Measurements from ENCODE around the gene SIGLEC7. TPM values are rescaled to one million over a fixed set of nuclear protein-coding genes. Genes with fewer than 3 reads are reported as not detected.

The SIGLEC7 gene
- polyA plus RNA-seq, 1 donor from 2014 or later: not detected

DNA sequence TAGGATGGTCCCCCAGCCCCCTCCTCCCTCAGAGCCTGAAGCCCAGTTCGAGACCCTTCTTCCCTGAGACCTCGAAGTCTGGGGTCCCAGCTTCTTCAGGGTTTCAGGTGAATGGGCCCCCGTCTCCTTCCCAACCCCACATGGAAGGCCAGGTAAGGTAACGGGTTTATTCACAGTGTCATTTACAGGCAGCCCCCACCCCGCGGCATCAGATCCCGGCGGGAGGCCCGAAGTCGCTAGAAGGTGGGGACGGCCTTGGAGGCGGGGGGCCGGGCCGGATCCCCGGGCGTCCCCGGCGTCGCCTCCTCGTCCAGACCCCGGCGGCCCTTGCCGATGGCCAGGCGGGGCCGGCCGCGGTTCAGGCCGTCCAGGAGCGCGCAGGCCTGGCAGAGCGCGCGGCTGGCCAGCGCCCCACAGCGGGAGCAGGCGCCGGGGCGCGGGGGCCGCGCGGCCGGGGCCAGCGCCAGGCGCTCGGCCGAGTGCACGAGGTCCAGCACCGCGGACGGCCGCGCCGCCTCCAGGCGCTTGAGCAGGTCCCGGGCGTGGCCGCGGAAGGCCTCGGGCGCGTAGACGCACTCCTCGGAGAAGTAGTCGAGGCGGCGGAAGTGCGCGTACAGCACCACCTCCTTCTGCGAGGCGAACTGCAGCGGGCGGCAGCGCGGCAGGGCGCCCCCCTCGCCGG lies 43.6 kb upstream of the SIGLEC7 start:
- no peak overlapping the region for H3K4me3 ChIP-seq (ENCODE audit: low read length)
- no peak for TF ChIP-seq SMC3 (conservative IDR thresholded peaks at IDR 0.05; ENCODE audit: poor library complexity)
- TF ChIP-seq, protein P1, sequence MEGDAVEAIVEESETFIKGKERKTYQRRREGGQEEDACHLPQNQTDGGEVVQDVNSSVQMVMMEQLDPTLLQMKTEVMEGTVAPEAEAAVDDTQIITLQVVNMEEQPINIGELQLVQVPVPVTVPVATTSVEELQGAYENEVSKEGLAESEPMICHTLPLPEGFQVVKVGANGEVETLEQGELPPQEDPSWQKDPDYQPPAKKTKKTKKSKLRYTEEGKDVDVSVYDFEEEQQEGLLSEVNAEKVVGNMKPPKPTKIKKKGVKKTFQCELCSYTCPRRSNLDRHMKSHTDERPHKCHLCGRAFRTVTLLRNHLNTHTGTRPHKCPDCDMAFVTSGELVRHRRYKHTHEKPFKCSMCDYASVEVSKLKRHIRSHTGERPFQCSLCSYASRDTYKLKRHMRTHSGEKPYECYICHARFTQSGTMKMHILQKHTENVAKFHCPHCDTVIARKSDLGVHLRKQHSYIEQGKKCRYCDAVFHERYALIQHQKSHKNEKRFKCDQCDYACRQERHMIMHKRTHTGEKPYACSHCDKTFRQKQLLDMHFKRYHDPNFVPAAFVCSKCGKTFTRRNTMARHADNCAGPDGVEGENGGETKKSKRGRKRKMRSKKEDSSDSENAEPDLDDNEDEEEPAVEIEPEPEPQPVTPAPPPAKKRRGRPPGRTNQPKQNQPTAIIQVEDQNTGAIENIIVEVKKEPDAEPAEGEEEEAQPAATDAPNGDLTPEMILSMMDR (IDR thresholded peaks at IDR 0.05; ENCODE audit: poor library complexity, severe bottlenecking): no peak
- no peak for TF ChIP-seq EP300 (conservative IDR thresholded peaks at IDR 0.05; ENCODE audit: poor library complexity, severe bottlenecking)
- TF ChIP-seq, protein P2, sequence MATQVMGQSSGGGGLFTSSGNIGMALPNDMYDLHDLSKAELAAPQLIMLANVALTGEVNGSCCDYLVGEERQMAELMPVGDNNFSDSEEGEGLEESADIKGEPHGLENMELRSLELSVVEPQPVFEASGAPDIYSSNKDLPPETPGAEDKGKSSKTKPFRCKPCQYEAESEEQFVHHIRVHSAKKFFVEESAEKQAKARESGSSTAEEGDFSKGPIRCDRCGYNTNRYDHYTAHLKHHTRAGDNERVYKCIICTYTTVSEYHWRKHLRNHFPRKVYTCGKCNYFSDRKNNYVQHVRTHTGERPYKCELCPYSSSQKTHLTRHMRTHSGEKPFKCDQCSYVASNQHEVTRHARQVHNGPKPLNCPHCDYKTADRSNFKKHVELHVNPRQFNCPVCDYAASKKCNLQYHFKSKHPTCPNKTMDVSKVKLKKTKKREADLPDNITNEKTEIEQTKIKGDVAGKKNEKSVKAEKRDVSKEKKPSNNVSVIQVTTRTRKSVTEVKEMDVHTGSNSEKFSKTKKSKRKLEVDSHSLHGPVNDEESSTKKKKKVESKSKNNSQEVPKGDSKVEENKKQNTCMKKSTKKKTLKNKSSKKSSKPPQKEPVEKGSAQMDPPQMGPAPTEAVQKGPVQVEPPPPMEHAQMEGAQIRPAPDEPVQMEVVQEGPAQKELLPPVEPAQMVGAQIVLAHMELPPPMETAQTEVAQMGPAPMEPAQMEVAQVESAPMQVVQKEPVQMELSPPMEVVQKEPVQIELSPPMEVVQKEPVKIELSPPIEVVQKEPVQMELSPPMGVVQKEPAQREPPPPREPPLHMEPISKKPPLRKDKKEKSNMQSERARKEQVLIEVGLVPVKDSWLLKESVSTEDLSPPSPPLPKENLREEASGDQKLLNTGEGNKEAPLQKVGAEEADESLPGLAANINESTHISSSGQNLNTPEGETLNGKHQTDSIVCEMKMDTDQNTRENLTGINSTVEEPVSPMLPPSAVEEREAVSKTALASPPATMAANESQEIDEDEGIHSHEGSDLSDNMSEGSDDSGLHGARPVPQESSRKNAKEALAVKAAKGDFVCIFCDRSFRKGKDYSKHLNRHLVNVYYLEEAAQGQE (IDR thresholded peaks at IDR 0.05; ENCODE audit: borderline replicate concordance): no peak
- TF ChIP-seq RAD21 (conservative IDR thresholded peaks at IDR 0.05): no peak
- no peak for TF ChIP-seq POLR2AphosphoS5 (IDR thresholded peaks at IDR 0.05)
- TF ChIP-seq MXI1 (conservative IDR thresholded peaks at IDR 0.05; ENCODE audit: poor library complexity, severe bottlenecking): no peak
- no peak overlapping the region for H3K4me2 ChIP-seq (ENCODE audit: low read length)
- no peaks in the 10 kb centered on the region for H3K27me3 ChIP-seq (ENCODE audit: insufficient read depth, low read depth, low read length)
- no peak overlapping the region for H3K27ac ChIP-seq (ENCODE audit: low read length)
- H3F3A ChIP-seq (ENCODE audit: insufficient read depth, low read length, poor library complexity, severe bottlenecking): no peaks in the 10 kb centered on the region
- H3K9ac ChIP-seq (ENCODE audit: low read length): no peak overlapping the region
- H3K36me3 ChIP-seq (ENCODE audit: insufficient read depth, low read length): no peaks in the 10 kb centered on the region
- H4K20me1 ChIP-seq (ENCODE audit: insufficient read depth): no peaks in the 10 kb centered on the region
- no peaks in the 10 kb centered on the region for H3K9me3 ChIP-seq (ENCODE audit: low read length)
- H2AFZ ChIP-seq (ENCODE audit: low read depth, low read length): no peak overlapping the region
- no peaks in the 10 kb centered on the region for H3K9me2 ChIP-seq (ENCODE audit: insufficient read depth, low read length)
- no peaks in the 10 kb centered on the region for H3K79me2 ChIP-seq (replicated peaks; ENCODE audit: insufficient read depth, low read length)

DNA sequence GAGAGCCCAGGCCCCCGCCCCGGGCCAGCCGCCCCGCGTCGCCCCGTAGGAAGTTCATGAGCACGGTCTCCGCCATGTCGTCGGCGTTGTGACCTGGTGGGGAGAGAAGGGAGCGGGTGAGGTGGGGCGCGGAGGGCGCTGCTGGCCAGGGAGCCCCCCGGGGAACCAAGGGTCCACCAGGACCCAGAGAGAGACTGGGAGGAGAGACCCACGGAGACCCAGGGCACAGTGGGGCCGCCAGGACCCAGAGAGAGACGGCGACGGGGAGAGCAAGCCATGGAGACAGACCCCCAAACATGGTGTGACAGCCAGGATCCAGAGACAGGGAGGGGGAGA lies 43.1 kb upstream of the SIGLEC7 start:
- H3K36me3 ChIP-seq (ENCODE audit: insufficient read depth, low read length): no peaks in the 10 kb centered on the region
- H3K4me3 ChIP-seq (ENCODE audit: low read length): no peak overlapping the region
- H3K9me3 ChIP-seq (ENCODE audit: low read length): no peaks in the 10 kb centered on the region
- no peak overlapping the region for H3K4me2 ChIP-seq (ENCODE audit: low read length)
- H3F3A ChIP-seq (ENCODE audit: insufficient read depth, low read length, poor library complexity, severe bottlenecking): no peaks in the 10 kb centered on the region
- H4K20me1 ChIP-seq (ENCODE audit: insufficient read depth): no peaks in the 10 kb centered on the region
- no peak overlapping the region for H2AFZ ChIP-seq (ENCODE audit: low read depth, low read length)
- TF ChIP-seq TAF1 (IDR thresholded peaks at IDR 0.05; ENCODE audit: low read depth) (no peak), RAD21 (conservative IDR thresholded peaks at IDR 0.05) (no peak), EZH2 (IDR thresholded peaks at IDR 0.05; ENCODE audit: borderline replicate concordance, insufficient read depth, low read length, poor library complexity, severe bottlenecking) (no peak), SMC3 (conservative IDR thresholded peaks at IDR 0.05; ENCODE audit: poor library complexity) (no peak), MXI1 (conservative IDR thresholded peaks at IDR 0.05; ENCODE audit: poor library complexity, severe bottlenecking) (no peak), EP300 (conservative IDR thresholded peaks at IDR 0.05; ENCODE audit: poor library complexity, severe bottlenecking) (no peak), POLR2AphosphoS5 (IDR thresholded peaks at IDR 0.05) (no peak)
- TF ChIP-seq, protein P2 (IDR thresholded peaks at IDR 0.05; ENCODE audit: borderline replicate concordance): no peak
- TF ChIP-seq, protein P1 (IDR thresholded peaks at IDR 0.05; ENCODE audit: poor library complexity, severe bottlenecking): no peak
- H3K79me2 ChIP-seq (replicated peaks; ENCODE audit: insufficient read depth, low read length): no peaks in the 10 kb centered on the region
- no peak overlapping the region for H3K27ac ChIP-seq (ENCODE audit: low read length)
- no peaks in the 10 kb centered on the region for H3K9me2 ChIP-seq (ENCODE audit: insufficient read depth, low read length)
- H3K27me3 ChIP-seq (ENCODE audit: insufficient read depth, low read depth, low read length): no peaks in the 10 kb centered on the region
- H3K9ac ChIP-seq (ENCODE audit: low read length): no peak overlapping the region

All from neural cell (in vitro differentiated cells).